ENCODE data around the gene EEF2K. TPM values are rescaled to one million over a fixed set of nuclear protein-coding genes. Genes with fewer than 3 reads are reported as not detected.

The EEF2K gene
- total RNA-seq, 1 experiment from 2014 or later: 31.0 TPM

DNA sequence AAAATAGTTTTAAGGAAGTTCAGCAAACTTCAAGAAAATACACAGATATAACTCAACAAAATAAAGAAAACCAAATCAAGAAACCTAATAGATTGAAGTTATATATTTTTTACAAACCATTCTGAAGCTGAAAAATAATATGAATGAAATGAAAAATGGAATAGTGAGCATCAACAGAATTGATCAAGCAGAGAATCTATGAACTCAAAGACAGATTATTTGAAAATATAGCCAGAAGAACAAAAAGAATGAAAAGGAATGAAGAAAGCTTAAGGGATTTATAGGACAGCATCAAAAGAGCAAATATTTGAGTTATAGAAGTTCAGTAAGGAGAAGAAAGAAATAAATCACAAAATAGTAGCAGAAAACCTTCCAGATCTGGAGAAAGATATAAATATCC lies 130.5 kb downstream of the EEF2K start:
- H3K9me3 ChIP-seq (ENCODE audit: control insufficient read depth in 1 of 2, insufficient read depth in 1 of 2, low read depth in 1 of 2, low read length in 2 of 2): peaks cover 0 to 5% of the 10 kb centered on the region in 2 experiments; a peak in 1 of 4 replicates

DNA sequence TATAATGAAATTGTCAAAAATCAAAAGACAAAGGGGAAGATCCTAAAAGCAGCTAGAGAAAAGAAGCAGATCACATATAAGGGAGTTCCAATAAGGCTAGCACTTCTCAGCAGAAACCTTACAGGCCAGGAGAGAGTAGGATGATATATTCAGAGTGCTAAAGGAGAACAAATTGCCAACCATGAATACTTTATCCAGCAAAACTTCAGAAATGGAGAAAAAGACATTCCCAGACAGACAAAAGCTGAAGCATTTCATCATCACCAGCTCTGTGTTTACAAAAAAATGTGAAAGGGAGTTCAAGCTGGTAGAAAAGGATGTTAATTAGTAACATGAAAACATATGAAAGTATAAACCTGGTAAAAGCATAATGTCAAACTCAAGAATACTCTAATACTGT lies 131.0 kb downstream of the EEF2K start:
- intact Hi-C loops (cut with micrococcal nuclease): no loop called here
- H3K27ac ChIP-seq (ENCODE audit: low read depth, low read length): no peak overlapping the region
- no peak overlapping the region for H3K9ac ChIP-seq (ENCODE audit: low read length)
- H3K9me3 ChIP-seq (ENCODE audit: control insufficient read depth in 1 of 2, insufficient read depth in 1 of 2, low read depth in 1 of 2, low read length in 2 of 2): peaks cover 0 to 5% of the 10 kb centered on the region in 2 experiments; a peak in 1 of 4 replicates
- H3K27me3 ChIP-seq (ENCODE audit: insufficient read depth, low read length): no peaks in the 10 kb centered on the region
- H3K36me3 ChIP-seq (ENCODE audit: control insufficient read depth in 1 of 2, insufficient read depth in 2 of 2, low read length in 2 of 2): peaks cover 11 to 33% of the 10 kb centered on the region in 2 experiments
- CTCF ChIA-PET: interaction anchor here (1.8 kb wide), 1 partner anchor 16 kb away, joined by 6 read pairs; no protein-coding TSS in a partner anchor
- no peaks in the 10 kb centered on the region for H3K4me1 ChIP-seq (ENCODE audit: control insufficient read depth in 1 of 2, insufficient read depth in 2 of 2, low read length in 2 of 2)
- ATAC-seq (no peak), DNase-seq (ENCODE audit: low read depth, low spot score) (no peak)
- no peaks in the 10 kb centered on the region for H4K20me1 ChIP-seq (ENCODE audit: insufficient read depth)
- POLR2A ChIA-PET: no interaction called here
- H3K79me2 ChIP-seq (ENCODE audit: insufficient read depth, low read length): peaks cover 2% of the 10 kb centered on the region; the same call in 1 of the 2 replicates
- H2AFZ ChIP-seq (ENCODE audit: low read depth, low read length, poor library complexity, severe bottlenecking): no peak overlapping the region
- no peak overlapping the region for H3K4me2 ChIP-seq (ENCODE audit: low read length)
- no peaks in the 10 kb centered on the region for H3K9me2 ChIP-seq (ENCODE audit: insufficient read depth)
- TSS peak; percentile 18 for BruUV-seq (replicated peaks)
- H3K4me3 ChIP-seq (replicated peaks in 1 of 2; ENCODE audit: low read depth in 1 of 2, low read length in 2 of 2): no peak overlapping the region
- RAD21 ChIA-PET (ENCODE audit: low non-redundant PET in 1 of 2, low total read pairs in 2 of 2, uncharacterized antibody in 2 of 2, unreplicated experiment in 2 of 2): no interaction called here
- TF ChIP-seq POLR2A (IDR thresholded peaks at IDR 0.05; ENCODE audit: borderline replicate concordance, extremely low read depth, insufficient read depth, insufficient read length): no peak
- TF ChIP-seq SRF (IDR thresholded peaks at IDR 0.05; ENCODE audit: low read depth): no peak
- no peak for TF ChIP-seq RAD21 (IDR thresholded peaks at IDR 0.05; ENCODE audit: low read depth)
- TF ChIP-seq, protein P1, sequence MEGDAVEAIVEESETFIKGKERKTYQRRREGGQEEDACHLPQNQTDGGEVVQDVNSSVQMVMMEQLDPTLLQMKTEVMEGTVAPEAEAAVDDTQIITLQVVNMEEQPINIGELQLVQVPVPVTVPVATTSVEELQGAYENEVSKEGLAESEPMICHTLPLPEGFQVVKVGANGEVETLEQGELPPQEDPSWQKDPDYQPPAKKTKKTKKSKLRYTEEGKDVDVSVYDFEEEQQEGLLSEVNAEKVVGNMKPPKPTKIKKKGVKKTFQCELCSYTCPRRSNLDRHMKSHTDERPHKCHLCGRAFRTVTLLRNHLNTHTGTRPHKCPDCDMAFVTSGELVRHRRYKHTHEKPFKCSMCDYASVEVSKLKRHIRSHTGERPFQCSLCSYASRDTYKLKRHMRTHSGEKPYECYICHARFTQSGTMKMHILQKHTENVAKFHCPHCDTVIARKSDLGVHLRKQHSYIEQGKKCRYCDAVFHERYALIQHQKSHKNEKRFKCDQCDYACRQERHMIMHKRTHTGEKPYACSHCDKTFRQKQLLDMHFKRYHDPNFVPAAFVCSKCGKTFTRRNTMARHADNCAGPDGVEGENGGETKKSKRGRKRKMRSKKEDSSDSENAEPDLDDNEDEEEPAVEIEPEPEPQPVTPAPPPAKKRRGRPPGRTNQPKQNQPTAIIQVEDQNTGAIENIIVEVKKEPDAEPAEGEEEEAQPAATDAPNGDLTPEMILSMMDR (IDR thresholded peaks at IDR 0.05 in 2 of 3, conservative IDR thresholded peaks at IDR 0.05 in 1 of 3; ENCODE audit: borderline replicate concordance in 1 of 3, insufficient read depth in 1 of 3, low read depth in 2 of 3, low read length in 2 of 3): no peak
- TF ChIP-seq FOSL1 (IDR thresholded peaks at IDR 0.05; ENCODE audit: low read depth): no peak
- no peak for TF ChIP-seq CEBPB (IDR thresholded peaks at IDR 0.05; ENCODE audit: low read depth)
- TF ChIP-seq EZH2phosphoT487 (IDR thresholded peaks at IDR 0.05; ENCODE audit: borderline replicate concordance): no peak
- TF ChIP-seq ELF1 (IDR thresholded peaks at IDR 0.05; ENCODE audit: borderline replicate concordance, low read depth): no peak
- TF ChIP-seq, protein P2, sequence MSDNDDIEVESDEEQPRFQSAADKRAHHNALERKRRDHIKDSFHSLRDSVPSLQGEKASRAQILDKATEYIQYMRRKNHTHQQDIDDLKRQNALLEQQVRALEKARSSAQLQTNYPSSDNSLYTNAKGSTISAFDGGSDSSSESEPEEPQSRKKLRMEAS (IDR thresholded peaks at IDR 0.05): no peak
- TF ChIP-seq JUND (IDR thresholded peaks at IDR 0.05): no peak
- TF ChIP-seq, protein P3, sequence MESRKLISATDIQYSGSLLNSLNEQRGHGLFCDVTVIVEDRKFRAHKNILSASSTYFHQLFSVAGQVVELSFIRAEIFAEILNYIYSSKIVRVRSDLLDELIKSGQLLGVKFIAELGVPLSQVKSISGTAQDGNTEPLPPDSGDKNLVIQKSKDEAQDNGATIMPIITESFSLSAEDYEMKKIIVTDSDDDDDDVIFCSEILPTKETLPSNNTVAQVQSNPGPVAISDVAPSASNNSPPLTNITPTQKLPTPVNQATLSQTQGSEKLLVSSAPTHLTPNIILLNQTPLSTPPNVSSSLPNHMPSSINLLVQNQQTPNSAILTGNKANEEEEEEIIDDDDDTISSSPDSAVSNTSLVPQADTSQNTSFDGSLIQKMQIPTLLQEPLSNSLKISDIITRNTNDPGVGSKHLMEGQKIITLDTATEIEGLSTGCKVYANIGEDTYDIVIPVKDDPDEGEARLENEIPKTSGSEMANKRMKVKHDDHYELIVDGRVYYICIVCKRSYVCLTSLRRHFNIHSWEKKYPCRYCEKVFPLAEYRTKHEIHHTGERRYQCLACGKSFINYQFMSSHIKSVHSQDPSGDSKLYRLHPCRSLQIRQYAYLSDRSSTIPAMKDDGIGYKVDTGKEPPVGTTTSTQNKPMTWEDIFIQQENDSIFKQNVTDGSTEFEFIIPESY (IDR thresholded peaks at IDR 0.05; ENCODE audit: extremely low read depth, insufficient replicate concordance, low read length): no peak
- TF ChIP-seq, protein P4, sequence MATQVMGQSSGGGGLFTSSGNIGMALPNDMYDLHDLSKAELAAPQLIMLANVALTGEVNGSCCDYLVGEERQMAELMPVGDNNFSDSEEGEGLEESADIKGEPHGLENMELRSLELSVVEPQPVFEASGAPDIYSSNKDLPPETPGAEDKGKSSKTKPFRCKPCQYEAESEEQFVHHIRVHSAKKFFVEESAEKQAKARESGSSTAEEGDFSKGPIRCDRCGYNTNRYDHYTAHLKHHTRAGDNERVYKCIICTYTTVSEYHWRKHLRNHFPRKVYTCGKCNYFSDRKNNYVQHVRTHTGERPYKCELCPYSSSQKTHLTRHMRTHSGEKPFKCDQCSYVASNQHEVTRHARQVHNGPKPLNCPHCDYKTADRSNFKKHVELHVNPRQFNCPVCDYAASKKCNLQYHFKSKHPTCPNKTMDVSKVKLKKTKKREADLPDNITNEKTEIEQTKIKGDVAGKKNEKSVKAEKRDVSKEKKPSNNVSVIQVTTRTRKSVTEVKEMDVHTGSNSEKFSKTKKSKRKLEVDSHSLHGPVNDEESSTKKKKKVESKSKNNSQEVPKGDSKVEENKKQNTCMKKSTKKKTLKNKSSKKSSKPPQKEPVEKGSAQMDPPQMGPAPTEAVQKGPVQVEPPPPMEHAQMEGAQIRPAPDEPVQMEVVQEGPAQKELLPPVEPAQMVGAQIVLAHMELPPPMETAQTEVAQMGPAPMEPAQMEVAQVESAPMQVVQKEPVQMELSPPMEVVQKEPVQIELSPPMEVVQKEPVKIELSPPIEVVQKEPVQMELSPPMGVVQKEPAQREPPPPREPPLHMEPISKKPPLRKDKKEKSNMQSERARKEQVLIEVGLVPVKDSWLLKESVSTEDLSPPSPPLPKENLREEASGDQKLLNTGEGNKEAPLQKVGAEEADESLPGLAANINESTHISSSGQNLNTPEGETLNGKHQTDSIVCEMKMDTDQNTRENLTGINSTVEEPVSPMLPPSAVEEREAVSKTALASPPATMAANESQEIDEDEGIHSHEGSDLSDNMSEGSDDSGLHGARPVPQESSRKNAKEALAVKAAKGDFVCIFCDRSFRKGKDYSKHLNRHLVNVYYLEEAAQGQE (IDR thresholded peaks at IDR 0.05; ENCODE audit: low read depth): no peak

More for the DNA sequence above, 130.5 kb downstream of the EEF2K start:
- POLR2A ChIA-PET: no interaction called here
- Histone ChIP-seq H3K79me2 (ENCODE audit: insufficient read depth, low read length) (peaks cover 7% of the 10 kb centered on the region), H3K9me2 (ENCODE audit: insufficient read depth) (no peaks in the 10 kb centered on the region), H4K20me1 (ENCODE audit: insufficient read depth) (no peaks in the 10 kb centered on the region), H3K27ac (ENCODE audit: low read depth, low read length) (no peak overlapping the region), H3K4me2 (ENCODE audit: low read length) (no peak overlapping the region), H3K36me3 (ENCODE audit: control insufficient read depth in 1 of 2, insufficient read depth in 2 of 2, low read length in 2 of 2) (peaks cover 15 to 38% of the 10 kb centered on the region in 2 experiments), H3K4me1 (ENCODE audit: control insufficient read depth in 1 of 2, insufficient read depth in 2 of 2, low read length in 2 of 2) (no peaks in the 10 kb centered on the region), H2AFZ (ENCODE audit: low read depth, low read length, poor library complexity, severe bottlenecking) (no peak overlapping the region), H3K27me3 (ENCODE audit: insufficient read depth, low read length) (no peaks in the 10 kb centered on the region), H3K9ac (ENCODE audit: low read length) (no peak overlapping the region), H3K4me3 (replicated peaks in 1 of 2; ENCODE audit: low read depth in 1 of 2, low read length in 2 of 2) (no peak overlapping the region)
- RAD21 ChIA-PET (ENCODE audit: low non-redundant PET in 1 of 2, low total read pairs in 2 of 2, uncharacterized antibody in 2 of 2, unreplicated experiment in 2 of 2): no interaction called here
- intact Hi-C loops (cut with micrococcal nuclease): no loop called here
- CTCF ChIA-PET: interaction anchor here (1.8 kb wide), 1 partner anchor 16 kb away, joined by 6 read pairs; no protein-coding TSS in a partner anchor
- DNase-seq (ENCODE audit: low read depth, low spot score) (no peak), ATAC-seq (no peak)
- no peak for TF ChIP-seq RAD21 (IDR thresholded peaks at IDR 0.05; ENCODE audit: low read depth)
- TF ChIP-seq FOSL1 (IDR thresholded peaks at IDR 0.05; ENCODE audit: low read depth): 0 out of 2 replicates have a peak, but pooled peaks have one; percentile 10
- no TSS peak for BruUV-seq (replicated peaks)
